ENCODE data around the gene C6orf15.

The C6orf15 gene

GRCh38 chr6:31130751-31131150, 18.4 kb upstream of the C6orf15 start:
- DNase-seq (ENCODE audit: low read depth), result no peak

GRCh38 chr6:31129130-31129529, 16.8 kb upstream of the C6orf15 start:
- DNase-seq (ENCODE audit: low read depth), result no peak

GRCh38 chr6:31128093-31128676, 15.8 kb upstream of the C6orf15 start:
- no peak for DNase-seq (ENCODE audit: low read depth)

GRCh38 chr6:31126396-31127175, 14.2 kb upstream of the C6orf15 start:
- DNase-seq (ENCODE audit: low read depth), result no peak

GRCh38 chr6:31125586-31126363, 13.4 kb upstream of the C6orf15 start:
- no peak for DNase-seq (ENCODE audit: low read depth)

GRCh38 chr6:31125162-31125561, 12.8 kb upstream of the C6orf15 start:
- no peak for DNase-seq (ENCODE audit: low read depth)

- DNase-seq (ENCODE audit: low read depth), result peak; percentile 57
Measured at GRCh38 chr6:31122791-31123706, 10.7 kb upstream of the C6orf15 start.

- no peak for DNase-seq (ENCODE audit: low read depth)
Measured at GRCh38 chr6:31121131-31121790, 8.9 kb upstream of the C6orf15 start.

GRCh38 chr6:31120151-31120915, 8.0 kb upstream of the C6orf15 start, which contains the start of gene CDSN:
Gene CDSN, minus strand, starts transcription at chr6:31120446. Its CDS starts 27 bp downstream, at chr6:31120419.
- no peak for DNase-seq (ENCODE audit: low read depth)

- no peak for DNase-seq (ENCODE audit: low read depth)
Measured at GRCh38 chr6:31118178-31118577, 5.8 kb upstream of the C6orf15 start.

- DNase-seq (ENCODE audit: low read depth), result no peak
Measured at GRCh38 chr6:31116661-31117385, 4.4 kb upstream of the C6orf15 start.

GRCh38 chr6:31115941-31116560, 3.7 kb upstream of the C6orf15 start:
- DNase-seq (ENCODE audit: low read depth), result no peak

- DNase-seq (ENCODE audit: low read depth), result peak; percentile 33
Measured at GRCh38 chr6:31114970-31115849, 2.8 kb upstream of the C6orf15 start.

- DNase-seq (ENCODE audit: low read depth), result peak; percentile 94
Measured at GRCh38 chr6:31114541-31114878, 2.1 kb upstream of the C6orf15 start, which contains the start of gene PSORS1C1. Gene PSORS1C1, plus strand, starts transcription at chr6:31114800. Its CDS starts 14,833 bp downstream, at chr6:31129633.

GRCh38 chr6:31113861-31114540, 1.6 kb upstream of the C6orf15 start:
- peak; percentile 78 for DNase-seq (ENCODE audit: low read depth)

- no peak for DNase-seq (ENCODE audit: low read depth)
Measured at GRCh38 chr6:31111712-31112111, 663 bp downstream of the C6orf15 start.

- DNase-seq (ENCODE audit: low read depth), result no peak
Measured at GRCh38 chr6:31110825-31111582, 1.4 kb downstream of the C6orf15 start.
